NCI-H146 (cell line): ENCODE measurements around the gene NBAS.

Source experiments
- DNase-seq: peaks from one replicate; lab custom pipeline; 2025; lab: John Stamatoyannopoulos, UW

The NBAS gene

DNA sequence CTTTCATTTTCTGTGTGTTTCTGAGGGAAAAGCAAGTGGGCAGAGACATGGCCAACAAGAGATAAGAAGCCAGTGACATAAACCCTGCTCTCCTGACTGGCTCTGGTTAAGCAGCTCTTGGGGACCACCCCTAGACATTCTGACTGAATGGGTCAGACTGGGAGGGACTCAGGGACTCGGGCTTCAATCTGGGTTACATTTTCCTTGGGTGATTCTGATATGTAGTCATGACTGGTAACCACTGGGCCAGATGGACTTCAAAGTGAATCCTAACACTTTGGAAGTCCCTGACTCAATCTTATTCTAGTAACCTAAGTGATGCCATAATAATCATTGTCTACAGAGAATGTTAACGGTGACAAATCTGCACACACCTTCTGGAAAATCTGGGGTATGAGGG is 397.8 kb downstream of the NBAS start:
- DNase-seq = no peak

DNA sequence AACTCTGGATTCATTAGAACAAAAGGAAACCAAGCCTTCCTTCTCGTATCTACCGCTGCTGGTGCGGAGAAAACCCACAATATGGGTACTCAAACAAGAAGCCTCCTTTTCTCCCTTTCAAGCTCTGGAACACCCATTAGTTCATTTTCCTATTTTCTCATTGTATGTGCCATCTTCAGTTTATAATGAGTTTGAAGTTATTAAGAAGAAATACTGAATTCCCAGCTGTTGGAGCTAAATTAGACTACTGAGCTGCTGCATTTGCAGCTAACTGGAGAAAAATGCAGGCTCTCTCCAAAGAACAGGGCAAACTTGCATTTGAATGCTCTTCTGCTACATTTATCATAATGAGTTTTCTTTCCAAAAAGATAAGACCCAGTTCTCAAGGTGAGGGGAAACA is 398.5 kb downstream of the NBAS start:
- DNase-seq = no peak

DNA sequence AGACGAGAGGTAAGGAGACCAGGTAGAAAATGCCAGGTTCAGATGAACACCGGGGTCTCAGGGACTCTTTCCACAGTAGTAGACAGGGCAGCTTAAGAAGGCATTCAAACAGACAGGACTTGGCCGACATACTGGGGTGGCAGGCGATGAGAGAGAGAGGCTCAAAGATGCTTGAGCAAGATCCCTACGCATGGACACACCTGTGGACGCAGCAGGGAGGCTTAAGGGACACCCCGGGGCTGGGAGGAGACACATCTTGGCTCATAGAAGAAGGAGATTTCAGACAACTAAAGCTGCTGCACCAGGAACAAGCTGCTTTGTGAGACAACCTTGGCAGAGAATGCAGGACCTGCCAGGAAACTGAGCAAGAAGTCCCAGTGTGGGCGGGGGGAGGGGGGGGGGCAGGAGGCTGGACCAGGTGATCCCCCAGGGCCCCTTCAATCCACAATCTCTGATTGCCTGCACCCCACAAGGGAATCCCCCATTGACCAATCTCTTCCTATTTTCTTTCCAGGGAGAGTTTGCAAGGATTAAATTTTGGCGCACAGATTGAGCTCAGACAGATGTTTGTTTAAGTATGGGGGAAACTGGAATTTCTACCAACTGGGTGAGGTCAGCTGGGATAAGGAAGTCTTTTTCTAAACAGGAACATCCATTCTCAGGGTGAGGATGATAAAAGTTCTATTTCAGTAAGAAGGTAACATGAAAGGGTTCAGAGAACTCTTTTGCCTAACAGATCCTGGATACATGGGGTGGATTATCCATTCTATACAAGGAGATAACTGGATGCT is 400.7 kb downstream of the NBAS start:
- no peak for DNase-seq

- DNase-seq = peak; percentile 64
These were observed 401.4 kb downstream of the NBAS start for GRCh38 chr2:15159751-15160177.

- no peak for DNase-seq
These were observed 401.9 kb downstream of the NBAS start for GRCh38 chr2:15159206-15159605.

DNA sequence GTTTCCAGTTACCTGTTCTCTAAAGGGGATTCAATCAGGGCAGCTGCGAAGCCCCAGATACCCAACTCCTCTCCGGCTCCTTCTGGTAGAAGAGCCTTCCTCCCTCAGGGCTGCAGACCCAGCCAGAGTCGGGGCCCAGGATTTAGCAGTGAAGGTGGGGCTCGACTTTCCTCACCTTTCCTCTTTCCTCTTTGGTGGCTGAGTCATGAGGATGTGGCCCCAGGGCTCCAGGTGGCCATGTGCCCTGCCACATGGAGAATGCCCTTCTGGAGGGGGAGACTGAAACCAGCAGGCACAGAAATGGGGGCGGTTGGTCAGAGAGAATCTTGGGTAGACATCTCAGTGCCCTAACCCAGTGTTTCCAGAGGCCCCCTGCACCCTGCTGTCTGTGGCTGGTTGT is 402.6 kb downstream of the NBAS start:
- DNase-seq = no peak

DNA sequence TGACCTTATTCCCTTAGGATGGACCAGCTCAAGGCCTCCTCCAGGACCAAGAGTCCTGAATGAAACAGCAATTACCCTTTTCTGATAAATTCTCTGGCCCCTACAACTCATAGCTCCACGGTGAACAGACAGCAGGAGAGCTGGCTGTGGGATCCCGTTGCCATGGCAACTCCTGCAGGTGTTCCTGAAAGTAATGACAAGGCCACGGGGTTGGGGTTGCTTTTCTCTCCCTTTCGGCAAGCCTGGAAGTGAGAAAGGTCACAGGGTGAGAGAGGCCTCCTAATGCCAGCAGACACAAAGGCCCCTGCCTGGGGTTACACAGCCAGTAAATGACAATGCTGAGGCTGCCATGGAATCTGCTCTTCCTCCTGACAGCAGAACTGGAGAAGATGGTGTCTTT is 403.0 kb downstream of the NBAS start:
- DNase-seq = peak; percentile 97

DNA sequence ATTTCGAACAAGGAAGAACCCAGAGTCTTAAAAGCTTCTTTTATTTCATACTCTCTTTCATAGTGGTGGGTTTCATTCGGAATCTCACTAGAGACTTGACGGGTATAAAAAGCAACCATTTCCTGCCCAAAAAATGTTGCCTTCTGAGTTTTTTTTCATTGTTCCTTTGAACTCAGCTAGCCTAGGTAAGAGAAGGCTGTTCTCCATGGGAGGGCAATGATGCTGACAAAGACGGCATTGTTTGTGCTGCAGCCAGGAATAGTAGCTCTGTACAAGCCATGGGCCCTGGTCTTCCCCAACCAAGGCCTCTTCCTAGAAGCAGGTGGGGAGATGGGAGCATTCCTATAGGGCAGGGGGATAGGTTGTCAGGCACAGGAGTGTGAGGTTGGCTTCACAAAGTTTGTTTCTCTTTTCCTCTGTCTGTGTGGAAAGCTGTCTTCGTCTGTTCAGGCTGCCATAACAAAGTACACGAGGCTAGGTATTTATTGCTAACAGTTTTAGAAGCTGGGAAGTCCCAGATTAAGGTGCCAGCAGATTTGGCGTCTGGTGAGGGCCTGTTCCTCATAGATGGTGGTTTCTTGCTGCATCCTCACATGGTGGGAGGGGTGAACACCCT is 405.1 kb downstream of the NBAS start:
- peak; percentile 65 for DNase-seq

- no peak for DNase-seq
These were observed 406.8 kb downstream of the NBAS start for GRCh38 chr2:15154297-15154696.

GRCh38 chr2:15152382-15152781 is 408.8 kb downstream of the NBAS start:
- no peak for DNase-seq

DNA sequence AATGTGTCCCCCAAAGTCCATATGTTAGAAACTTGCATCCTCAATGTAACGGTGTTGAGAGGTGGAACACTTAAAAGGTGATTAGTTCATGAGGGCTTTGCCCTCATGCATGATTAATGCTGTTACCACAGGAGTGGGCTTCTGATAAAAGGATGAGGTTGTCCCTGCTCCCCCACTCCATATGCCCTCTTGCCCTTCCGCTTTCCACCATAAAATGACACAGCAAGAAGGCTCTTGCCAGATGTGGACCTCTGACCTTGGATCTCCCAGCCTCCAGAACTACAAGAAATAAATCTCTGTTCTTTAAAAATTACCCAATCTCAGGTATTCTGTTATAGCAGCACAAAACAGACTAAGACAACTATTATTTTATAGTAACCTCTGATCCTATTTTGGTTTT is 412.1 kb downstream of the NBAS start:
- DNase-seq = no peak

DNA sequence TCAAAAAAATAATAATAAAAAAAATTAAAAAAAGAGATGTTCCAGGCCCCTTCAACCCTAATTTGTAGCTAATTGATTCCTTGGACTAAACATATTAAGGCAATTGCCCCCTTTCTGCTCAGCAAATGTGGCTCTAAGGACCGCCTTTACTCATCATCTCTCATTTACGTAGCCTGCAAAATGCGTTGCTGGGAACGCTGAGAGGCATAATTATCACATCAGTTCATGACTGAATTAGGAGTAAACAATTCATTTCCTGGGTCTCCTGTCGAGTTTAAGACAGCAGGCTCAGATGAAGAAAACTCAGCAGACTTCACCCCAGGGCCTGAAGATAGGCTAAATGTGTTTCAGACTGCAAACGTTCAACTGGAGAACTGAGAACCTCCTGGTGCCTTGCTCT is 413.5 kb downstream of the NBAS start:
- DNase-seq = peak; percentile 34

DNA sequence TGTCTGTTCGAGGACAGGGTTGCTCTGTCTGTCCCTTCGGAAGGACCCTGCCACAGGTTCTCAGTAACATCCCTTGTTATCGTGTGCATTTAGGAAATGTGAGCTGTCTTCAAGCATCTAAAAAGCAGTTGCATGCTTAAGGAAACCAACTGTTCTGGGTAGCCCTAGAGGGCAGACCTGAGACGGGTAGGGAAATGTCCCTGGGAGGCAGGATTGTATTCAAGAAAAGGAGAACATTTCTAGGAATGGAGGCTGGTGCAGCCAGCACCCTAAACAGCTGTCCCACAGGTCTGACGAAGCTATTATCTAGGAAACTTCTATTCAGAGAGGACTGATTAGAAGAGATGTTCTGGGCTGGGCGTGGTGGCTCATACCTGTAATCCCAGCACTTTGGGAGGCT is 414.2 kb downstream of the NBAS start:
- no peak for DNase-seq

DNA sequence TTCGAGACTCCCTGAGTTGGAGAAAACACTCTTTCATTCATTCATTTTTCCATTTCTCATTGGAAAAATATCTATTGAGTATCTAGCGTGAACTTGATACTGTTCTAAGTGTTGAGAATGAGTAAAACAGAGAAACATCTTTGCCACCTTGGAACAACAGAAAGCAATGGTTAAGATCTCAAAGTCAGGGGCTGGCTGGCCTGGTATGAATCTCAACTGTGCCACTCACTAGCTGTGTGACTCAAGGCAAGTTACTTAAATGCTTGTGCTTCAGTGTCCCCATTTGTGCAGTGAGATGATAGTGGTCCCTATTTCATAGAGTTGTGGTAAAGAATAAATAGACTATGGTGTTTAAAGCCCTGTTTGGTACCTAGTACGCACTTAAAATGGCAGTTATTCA is 415.2 kb downstream of the NBAS start:
- no peak for DNase-seq

DNA sequence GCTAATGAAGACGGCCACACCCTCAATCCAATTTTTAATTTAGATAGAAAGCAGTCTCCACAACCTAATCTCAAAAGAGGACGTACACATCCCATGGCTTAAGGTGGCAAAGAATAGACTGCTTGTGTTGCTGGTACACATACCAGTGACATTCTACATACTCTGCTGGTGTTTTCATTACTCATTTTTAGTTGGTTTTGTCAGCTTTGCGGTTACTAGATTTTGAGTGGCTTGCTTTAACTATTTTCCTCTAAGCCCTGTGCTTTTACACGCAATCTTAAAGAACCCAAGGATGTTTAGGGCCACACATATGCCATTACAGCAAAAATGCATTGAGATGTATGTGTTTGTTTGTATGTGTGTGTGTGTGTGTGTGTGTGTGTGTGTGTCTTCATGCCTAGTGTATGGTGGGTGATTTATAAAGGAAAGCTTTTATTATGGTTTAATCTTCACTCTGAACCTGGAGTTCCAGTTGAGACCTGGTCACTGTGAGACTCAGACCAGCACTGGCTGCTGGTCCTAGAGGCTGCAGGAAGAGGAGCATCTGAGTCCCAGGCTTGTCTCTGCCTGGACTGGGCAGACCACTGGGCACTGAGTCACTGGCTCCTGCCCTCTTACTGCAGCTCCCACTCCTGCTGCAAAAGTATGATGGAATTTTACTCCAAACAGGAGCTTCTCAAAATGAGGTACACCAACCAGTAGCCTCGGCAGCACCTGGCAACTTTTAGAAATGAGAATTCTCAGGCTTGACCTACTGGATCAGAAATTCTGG is 415.9 kb downstream of the NBAS start:
- no peak for DNase-seq

DNA sequence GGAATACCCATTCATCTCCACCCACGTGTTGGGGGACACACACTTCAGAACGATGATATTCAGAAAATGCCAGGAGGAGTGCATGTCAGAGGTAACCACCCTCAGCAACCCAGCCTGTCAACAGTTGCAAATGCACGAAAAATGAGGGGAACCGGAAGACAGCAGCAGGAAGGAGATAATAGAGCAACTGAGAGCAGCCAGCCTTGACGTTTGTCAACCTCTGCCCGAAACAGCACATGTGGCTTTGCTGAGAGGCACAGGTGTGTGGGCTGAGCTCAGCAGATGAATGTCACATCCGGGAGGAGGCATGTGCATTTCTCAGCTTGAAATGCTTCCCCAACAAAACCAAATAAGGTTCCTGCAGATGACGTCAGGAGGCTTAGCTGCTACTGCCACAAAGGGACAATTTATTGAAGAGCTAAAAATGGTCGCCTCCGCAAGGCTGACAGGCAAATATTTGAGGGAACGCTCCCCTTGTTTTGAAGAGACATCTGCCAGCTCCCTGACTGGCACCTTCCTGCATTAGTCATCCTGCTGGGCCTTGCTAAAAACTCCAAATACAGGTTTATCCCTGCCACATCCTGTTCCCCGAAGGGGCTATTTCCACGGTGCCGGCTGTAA is 419.0 kb downstream of the NBAS start:
- DNase-seq = peak; percentile 59

GRCh38 chr2:15141211-15141610 is 419.9 kb downstream of the NBAS start:
- DNase-seq = no peak

GRCh38 chr2:15136639-15137038 is 424.5 kb downstream of the NBAS start:
- no peak for DNase-seq

GRCh38 chr2:15134957-15135356 is 426.2 kb downstream of the NBAS start:
- no peak for DNase-seq

GRCh38 chr2:15133461-15133860 is 427.7 kb downstream of the NBAS start:
- DNase-seq = no peak

GRCh38 chr2:15128846-15129245 is 432.3 kb downstream of the NBAS start:
- no peak for DNase-seq

GRCh38 chr2:15127876-15128275 is 433.3 kb downstream of the NBAS start:
- no peak for DNase-seq

DNA sequence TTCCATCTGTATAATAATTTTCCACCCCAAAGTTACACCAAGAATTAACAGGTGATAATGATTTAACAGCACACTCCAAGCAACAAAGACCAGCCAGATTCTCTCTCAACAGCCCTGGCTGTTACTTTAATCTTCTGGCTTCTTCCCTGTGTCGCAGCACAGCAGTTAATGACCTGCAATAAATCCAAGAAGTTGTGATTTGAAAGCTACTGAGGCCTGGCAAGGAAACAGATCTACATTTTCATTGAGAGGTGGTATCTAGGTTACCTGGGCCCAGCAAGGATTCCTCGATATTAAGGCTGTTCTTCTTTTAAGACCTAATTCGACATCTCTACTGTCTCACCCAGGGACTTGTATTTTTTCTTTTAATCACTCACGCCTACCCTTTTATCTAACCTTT is 433.8 kb downstream of the NBAS start:
- no peak for DNase-seq
